ENCODE results near the gene NAAA.
"Not testable (repeated sequence)": the region's sequence is repeated elsewhere in the genome, so short reads cannot be mapped to it uniquely, and the experiment has no call there.

Gene NAAA

DNA sequence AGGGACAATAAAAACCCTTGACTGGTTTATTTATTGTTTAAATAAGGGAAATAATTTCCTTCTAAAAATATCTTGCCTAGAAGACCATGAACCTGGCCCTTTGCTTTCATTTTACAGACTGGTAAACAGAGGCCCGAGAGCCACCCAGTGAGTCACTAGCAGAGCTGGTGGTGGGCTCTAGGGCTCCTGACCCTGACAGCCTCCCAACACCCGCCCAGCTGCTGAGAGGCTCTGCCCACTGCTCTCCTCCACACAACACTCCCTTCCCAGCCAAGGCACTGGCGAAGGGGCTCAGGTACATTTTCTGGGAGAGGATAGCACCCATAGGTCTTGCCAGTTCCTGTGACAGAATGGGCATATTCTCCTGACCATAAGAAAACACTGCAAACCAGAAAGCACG lies 20.5 kb downstream of the NAAA start:
- H2AFZ ChIP-seq (ENCODE audit: low read length, unreplicated experiment), result no peak overlapping the region
- H3K4me1 ChIP-seq (ENCODE audit: control insufficient read depth, insufficient read depth, low read length, unreplicated experiment), result no peaks in the 10 kb centered on the region
- no peak overlapping the region for H3K27ac ChIP-seq (ENCODE audit: low read depth, low read length)
- no peaks in the 10 kb centered on the region for H3K27me3 ChIP-seq (ENCODE audit: insufficient read depth, low read length)
- no peaks in the 10 kb centered on the region for H3K79me2 ChIP-seq (ENCODE audit: control insufficient read depth, insufficient read depth, low read length, unreplicated experiment)
- no peaks in the 10 kb centered on the region for H3K36me3 ChIP-seq (ENCODE audit: insufficient read depth, low read length)
- no peak overlapping the region for H3K4me3 ChIP-seq (ENCODE audit: low read depth, low read length)

DNA sequence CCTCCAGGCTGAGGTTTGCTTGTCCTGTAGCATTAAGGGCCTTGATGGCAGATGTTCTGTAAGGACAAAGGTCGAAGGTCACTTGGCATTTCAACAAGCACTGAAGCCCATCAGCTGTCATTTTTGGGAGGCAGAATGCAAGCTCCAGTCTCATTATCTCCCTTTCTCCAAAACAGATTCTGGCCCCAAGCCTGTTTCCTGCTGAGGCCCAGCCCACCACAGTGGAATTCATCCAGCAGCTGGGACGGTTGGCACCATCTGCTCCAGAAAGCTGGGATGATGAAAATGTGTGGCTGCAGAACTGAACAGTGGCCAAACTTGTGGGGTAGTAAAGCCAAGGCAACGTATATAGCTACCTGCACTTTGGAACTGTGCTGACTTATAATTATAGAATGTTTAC lies 20.9 kb downstream of the NAAA start:
- H3K4me3 ChIP-seq (ENCODE audit: low read depth, low read length), result no peak overlapping the region
- H3K27me3 ChIP-seq (ENCODE audit: insufficient read depth, low read length), result no peaks in the 10 kb centered on the region
- no peaks in the 10 kb centered on the region for H3K79me2 ChIP-seq (ENCODE audit: control insufficient read depth, insufficient read depth, low read length, unreplicated experiment)
- H2AFZ ChIP-seq (ENCODE audit: low read length, unreplicated experiment), result no peak overlapping the region
- H3K36me3 ChIP-seq (ENCODE audit: insufficient read depth, low read length), result no peaks in the 10 kb centered on the region
- H3K4me1 ChIP-seq (ENCODE audit: control insufficient read depth, insufficient read depth, low read length, unreplicated experiment), result no peaks in the 10 kb centered on the region
- H3K27ac ChIP-seq (ENCODE audit: low read depth, low read length), result no peak overlapping the region

DNA sequence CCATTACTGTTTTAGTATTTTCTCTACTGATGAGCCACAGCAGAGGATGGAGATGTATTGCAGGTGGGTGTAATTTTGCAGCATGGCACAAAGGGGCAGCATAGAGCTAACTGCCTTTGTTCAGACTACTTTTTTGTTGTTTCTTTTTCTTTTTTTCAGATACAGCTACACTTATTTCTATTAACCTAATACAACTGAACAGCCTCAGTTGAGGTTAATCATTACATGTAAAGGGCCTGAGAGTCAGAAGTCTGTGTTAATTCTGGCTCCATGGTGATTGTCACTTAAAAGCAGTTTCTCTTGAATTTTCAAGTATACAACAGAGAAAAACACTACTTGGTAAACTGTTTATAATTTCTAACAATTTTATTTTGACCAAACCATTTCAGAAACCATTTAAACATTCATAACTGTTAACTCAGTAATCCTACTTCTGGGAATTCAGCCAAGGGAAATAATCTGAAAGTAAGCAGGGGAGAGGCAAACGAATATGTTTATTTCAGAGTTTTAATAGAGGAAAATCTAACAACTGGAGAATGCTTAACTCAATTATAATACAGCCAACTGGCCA lies 24.6 kb downstream of the NAAA start:
- Histone ChIP-seq H3K27me3 (ENCODE audit: insufficient read depth, low read length) (no peaks in the 10 kb centered on the region), H3K4me3 (ENCODE audit: low read depth, low read length) (0 out of 2 replicates have a peak overlapping the region, but pooled peaks have one; percentile 34), H2AFZ (ENCODE audit: low read length, unreplicated experiment) (peak overlapping the region; percentile 47), H3K36me3 (ENCODE audit: insufficient read depth, low read length) (0 out of 2 replicates have a peak, but pooled peaks cover 2% of the 10 kb centered on the region), H3K4me1 (ENCODE audit: control insufficient read depth, insufficient read depth, low read length, unreplicated experiment) (no peaks in the 10 kb centered on the region), H3K27ac (ENCODE audit: low read depth, low read length) (peak overlapping the region; percentile 70), H3K79me2 (ENCODE audit: control insufficient read depth, insufficient read depth, low read length, unreplicated experiment) (no peaks in the 10 kb centered on the region)

DNA sequence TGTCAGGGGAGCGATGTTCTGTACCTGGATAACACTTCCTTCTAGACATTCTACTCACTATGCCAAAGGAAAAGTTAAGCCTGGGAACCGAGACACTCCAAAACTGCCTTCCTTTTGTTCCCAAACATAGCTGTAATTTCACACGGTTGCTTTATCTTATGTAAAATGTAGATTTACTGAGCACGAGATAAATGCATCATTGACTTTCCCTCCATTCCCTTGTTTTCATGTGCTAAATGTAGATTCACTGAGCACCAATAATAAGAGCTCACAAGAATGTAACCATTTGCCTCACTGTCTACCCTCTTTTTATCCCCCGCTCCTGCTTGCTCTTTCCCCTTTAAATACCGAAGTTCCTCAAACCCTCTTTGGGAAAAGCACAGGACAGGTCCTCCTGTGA lies 27.8 kb downstream of the NAAA start:
- no peak overlapping the region for H3K27ac ChIP-seq (ENCODE audit: low read depth, low read length)
- 0 out of 2 replicates have a peak, but pooled peaks cover 6% of the 10 kb centered on the region for H3K36me3 ChIP-seq (ENCODE audit: insufficient read depth, low read length)
- no peaks in the 10 kb centered on the region for H3K27me3 ChIP-seq (ENCODE audit: insufficient read depth, low read length)
- no peak overlapping the region for H2AFZ ChIP-seq (ENCODE audit: low read length, unreplicated experiment)
- no peaks in the 10 kb centered on the region for H3K4me1 ChIP-seq (ENCODE audit: control insufficient read depth, insufficient read depth, low read length, unreplicated experiment)
- H3K4me3 ChIP-seq (ENCODE audit: low read depth, low read length), result no peak overlapping the region
- no peaks in the 10 kb centered on the region for H3K79me2 ChIP-seq (ENCODE audit: control insufficient read depth, insufficient read depth, low read length, unreplicated experiment)

DNA sequence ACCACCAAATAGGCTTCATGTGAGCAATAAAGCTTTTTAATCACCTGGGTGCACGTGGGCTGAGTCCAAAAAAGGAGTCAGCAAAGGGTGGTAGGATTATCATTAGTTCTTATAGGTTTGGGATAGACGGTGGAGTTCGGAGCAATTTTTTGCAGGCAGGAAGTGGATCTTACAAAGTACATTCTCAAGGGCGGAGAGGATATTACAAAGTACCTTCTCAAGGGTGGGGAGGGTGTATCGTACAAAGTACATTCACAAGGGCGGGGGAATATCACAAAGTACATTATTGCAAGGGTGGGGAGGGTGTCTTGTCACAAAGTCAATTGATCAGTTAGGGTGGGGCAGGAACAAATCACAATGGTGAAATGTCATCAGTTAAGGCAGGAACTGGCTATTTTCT lies 30.0 kb downstream of the NAAA start:
- not testable (repeated sequence) for H3K36me3 ChIP-seq (ENCODE audit: insufficient read depth, low read length); H3K27me3 ChIP-seq (ENCODE audit: insufficient read depth, low read length); H3K79me2 ChIP-seq (ENCODE audit: control insufficient read depth, insufficient read depth, low read length, unreplicated experiment); H3K4me1 ChIP-seq (ENCODE audit: control insufficient read depth, insufficient read depth, low read length, unreplicated experiment); H3K4me3 ChIP-seq (ENCODE audit: low read depth, low read length); H3K27ac ChIP-seq (ENCODE audit: low read depth, low read length); H2AFZ ChIP-seq (ENCODE audit: low read length, unreplicated experiment)

DNA sequence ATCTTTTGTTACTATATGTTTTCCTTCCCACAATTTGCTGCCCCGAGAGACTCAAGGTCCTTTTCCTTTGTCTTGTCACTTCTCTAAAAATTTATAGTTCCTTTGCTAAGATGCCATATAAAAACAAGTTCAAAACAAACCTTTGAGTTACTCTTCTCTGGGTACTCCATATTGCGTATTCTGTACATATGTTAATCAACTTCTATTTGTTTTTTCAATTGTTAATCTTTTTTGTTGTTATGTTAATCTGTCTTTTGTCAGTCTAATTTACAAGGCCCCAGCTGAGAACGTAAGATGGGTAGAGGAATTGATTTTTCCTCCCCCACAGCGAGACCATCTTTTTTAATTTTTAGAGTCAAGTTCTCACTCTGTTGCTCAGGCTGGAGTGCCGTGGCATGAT lies 31.4 kb downstream of the NAAA start:
- no peaks in the 10 kb centered on the region for H3K79me2 ChIP-seq (ENCODE audit: control insufficient read depth, insufficient read depth, low read length, unreplicated experiment)
- H3K36me3 ChIP-seq (ENCODE audit: insufficient read depth, low read length), result 0 out of 2 replicates have a peak, but pooled peaks cover 6% of the 10 kb centered on the region
- H2AFZ ChIP-seq (ENCODE audit: low read length, unreplicated experiment), result no peak overlapping the region
- H3K27me3 ChIP-seq (ENCODE audit: insufficient read depth, low read length), result no peaks in the 10 kb centered on the region
- H3K4me3 ChIP-seq (ENCODE audit: low read depth, low read length), result no peak overlapping the region
- H3K27ac ChIP-seq (ENCODE audit: low read depth, low read length), result no peak overlapping the region
- H3K4me1 ChIP-seq (ENCODE audit: control insufficient read depth, insufficient read depth, low read length, unreplicated experiment), result no peaks in the 10 kb centered on the region

DNA sequence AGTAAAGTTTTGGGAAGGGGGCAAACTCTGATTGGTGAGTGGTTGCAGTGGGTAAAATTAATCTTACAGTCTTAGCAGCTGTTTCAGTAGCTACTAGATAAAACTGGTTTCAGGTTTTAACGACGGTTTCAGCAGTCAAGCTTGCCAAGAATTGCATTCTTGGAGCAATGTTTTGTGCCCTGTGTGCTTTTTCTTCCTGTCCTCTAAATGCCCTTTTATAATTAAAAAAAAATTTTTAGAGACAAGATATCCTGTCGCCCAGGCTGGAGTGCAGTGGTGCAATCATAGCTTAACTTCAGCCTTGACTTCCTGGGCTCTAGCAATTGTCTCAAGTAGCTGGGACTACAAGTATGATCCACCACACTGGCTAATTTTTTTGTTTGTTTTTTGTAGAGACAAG lies 32.3 kb downstream of the NAAA start:
- no peaks in the 10 kb centered on the region for H3K27me3 ChIP-seq (ENCODE audit: insufficient read depth, low read length)
- H3K4me3 ChIP-seq (ENCODE audit: low read depth, low read length), result no peak overlapping the region
- H3K36me3 ChIP-seq (ENCODE audit: insufficient read depth, low read length), result 0 out of 2 replicates have a peak, but pooled peaks cover 6% of the 10 kb centered on the region
- no peak overlapping the region for H3K27ac ChIP-seq (ENCODE audit: low read depth, low read length)
- no peak overlapping the region for H2AFZ ChIP-seq (ENCODE audit: low read length, unreplicated experiment)
- no peaks in the 10 kb centered on the region for H3K4me1 ChIP-seq (ENCODE audit: control insufficient read depth, insufficient read depth, low read length, unreplicated experiment)
- H3K79me2 ChIP-seq (ENCODE audit: control insufficient read depth, insufficient read depth, low read length, unreplicated experiment), result no peaks in the 10 kb centered on the region

DNA sequence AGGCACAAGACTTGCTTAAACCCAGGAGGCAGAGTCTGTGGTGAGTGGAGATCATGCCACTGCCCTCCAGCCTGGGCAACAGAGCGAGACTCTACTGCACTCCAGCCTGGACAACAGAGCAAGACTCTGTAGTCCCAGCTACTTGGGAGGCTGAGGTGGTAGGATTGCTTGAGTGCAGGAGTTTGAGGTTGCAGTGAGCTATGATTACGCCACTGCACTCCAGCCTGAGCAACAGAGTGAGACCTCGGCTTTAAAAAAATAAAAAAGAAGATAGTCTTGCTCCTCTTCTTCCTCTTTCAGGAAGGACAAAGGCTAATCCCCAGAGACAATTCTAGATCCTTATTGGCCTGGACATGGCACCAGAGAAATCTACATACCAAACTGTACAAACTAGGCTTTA lies 32.8 kb downstream of the NAAA start:
- Histone ChIP-seq H3K27me3 (ENCODE audit: insufficient read depth, low read length) (no peaks in the 10 kb centered on the region), H3K79me2 (ENCODE audit: control insufficient read depth, insufficient read depth, low read length, unreplicated experiment) (no peaks in the 10 kb centered on the region), H3K27ac (ENCODE audit: low read depth, low read length) (no peak overlapping the region), H3K36me3 (ENCODE audit: insufficient read depth, low read length) (0 out of 2 replicates have a peak, but pooled peaks cover 6% of the 10 kb centered on the region), H3K4me3 (ENCODE audit: low read depth, low read length) (no peak overlapping the region), H3K4me1 (ENCODE audit: control insufficient read depth, insufficient read depth, low read length, unreplicated experiment) (no peaks in the 10 kb centered on the region), H2AFZ (ENCODE audit: low read length, unreplicated experiment) (no peak overlapping the region)

DNA sequence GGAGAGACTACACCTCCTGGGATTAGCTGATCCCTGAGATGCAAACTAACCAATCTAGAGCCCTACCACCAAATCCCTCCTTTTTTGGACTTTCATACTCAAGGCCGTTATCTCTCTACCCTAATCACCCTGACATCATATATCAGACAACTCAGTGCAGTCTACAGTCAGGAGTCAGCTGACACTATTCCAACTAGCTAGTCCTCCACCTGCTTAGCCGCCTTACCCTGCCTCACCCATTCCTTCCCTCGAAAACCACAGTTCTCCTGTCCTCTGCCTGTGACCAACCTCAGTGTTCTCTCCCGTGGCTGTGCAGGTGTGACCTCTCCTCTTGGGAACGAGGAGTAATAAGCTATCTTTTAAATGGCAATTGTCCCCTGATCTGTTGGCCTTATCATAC lies 36.7 kb downstream of the NAAA start:
- H3K27ac ChIP-seq (ENCODE audit: low read depth, low read length), result no peak overlapping the region
- H3K27me3 ChIP-seq (ENCODE audit: insufficient read depth, low read length), result no peaks in the 10 kb centered on the region; the same call in 1 of the 2 replicates
- no peaks in the 10 kb centered on the region for H3K36me3 ChIP-seq (ENCODE audit: insufficient read depth, low read length)
- no peak overlapping the region for H3K4me3 ChIP-seq (ENCODE audit: low read depth, low read length)
- no peak overlapping the region for H2AFZ ChIP-seq (ENCODE audit: low read length, unreplicated experiment)
- no peaks in the 10 kb centered on the region for H3K4me1 ChIP-seq (ENCODE audit: control insufficient read depth, insufficient read depth, low read length, unreplicated experiment)
- no peaks in the 10 kb centered on the region for H3K79me2 ChIP-seq (ENCODE audit: control insufficient read depth, insufficient read depth, low read length, unreplicated experiment)

DNA sequence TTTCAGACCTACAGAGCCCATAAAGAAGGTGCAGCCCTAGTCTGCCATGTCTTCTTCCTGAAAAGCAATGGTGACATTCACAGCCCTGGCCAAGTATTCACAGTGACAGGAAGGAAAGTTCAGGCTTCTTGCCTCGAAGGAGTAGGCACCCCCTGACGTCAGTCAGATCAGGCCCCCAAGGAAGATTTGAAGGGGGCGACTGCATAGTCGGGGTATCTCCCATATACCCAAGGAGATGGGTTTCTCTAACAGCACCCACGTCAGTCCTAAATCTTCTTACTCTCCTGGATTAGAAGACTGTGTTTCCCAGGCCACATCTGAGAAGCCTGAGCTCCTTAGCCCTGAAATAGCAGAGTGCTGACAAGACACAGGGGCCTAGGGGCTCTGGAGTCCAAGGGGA lies 38.5 kb downstream of the NAAA start, which contains the start of gene PPEF2:
Gene PPEF2 (minus strand): TSS at position 101 of the 400 bp plus-strand sequence. CDS start 6,127 bp downstream, outside the sequence.
- Histone ChIP-seq H3K27ac (ENCODE audit: low read depth, low read length) (no peak within 1 kb of the TSS), H3K36me3 (ENCODE audit: insufficient read depth, low read length) (no peaks in the 10 kb centered on the region), H3K4me1 (ENCODE audit: control insufficient read depth, insufficient read depth, low read length, unreplicated experiment) (no peaks in the 10 kb centered on the region), H3K27me3 (ENCODE audit: insufficient read depth, low read length) (no peaks in the 10 kb centered on the region; the same call in 1 of the 2 replicates), H3K79me2 (ENCODE audit: control insufficient read depth, insufficient read depth, low read length, unreplicated experiment) (no peaks in the 10 kb centered on the region), H2AFZ (ENCODE audit: low read length, unreplicated experiment) (no peak within 1 kb of the TSS), H3K4me3 (ENCODE audit: low read depth, low read length) (no peak within 1 kb of the TSS)

DNA sequence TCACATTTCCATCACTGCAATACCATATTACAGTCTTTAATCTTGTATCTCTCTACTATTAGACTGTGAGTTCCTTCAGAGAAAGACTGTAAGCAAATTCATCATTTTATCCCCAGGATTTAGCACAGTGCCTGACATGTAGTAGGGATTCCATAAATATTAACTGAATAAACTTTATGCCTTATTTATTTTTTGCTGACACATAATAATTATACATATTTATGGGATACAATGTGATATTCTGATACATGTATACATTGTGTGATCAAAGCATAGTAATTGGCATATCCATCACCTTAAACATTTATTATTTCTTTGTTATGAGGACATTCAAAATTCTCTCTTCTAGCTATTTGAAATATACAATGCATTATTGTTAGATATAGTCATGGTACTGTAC lies 42.3 kb downstream of the NAAA start:
- Histone ChIP-seq H3K36me3 (ENCODE audit: insufficient read depth, low read length) (no peaks in the 10 kb centered on the region), H2AFZ (ENCODE audit: low read length, unreplicated experiment) (no peak overlapping the region), H3K27ac (ENCODE audit: low read depth, low read length) (no peak overlapping the region), H3K79me2 (ENCODE audit: control insufficient read depth, insufficient read depth, low read length, unreplicated experiment) (no peaks in the 10 kb centered on the region), H3K27me3 (ENCODE audit: insufficient read depth, low read length) (no peaks in the 10 kb centered on the region; the same call in 1 of the 2 replicates), H3K4me3 (ENCODE audit: low read depth, low read length) (no peak overlapping the region), H3K4me1 (ENCODE audit: control insufficient read depth, insufficient read depth, low read length, unreplicated experiment) (no peaks in the 10 kb centered on the region)

Measured in ACC112 (cell line).